ENCODE data around the gene DOCK6. TPM values are rescaled to one million over a fixed set of nuclear protein-coding genes. Genes with fewer than 3 reads are reported as not detected.

The DOCK6 gene
- total and polyA plus RNA-seq, 10 of the 15 experiments (the other 5 are each of a cell fraction or from before 2014, with no cell fraction given) = 0.76 to 24.8 (median 4.7) TPM

GRCh38 chr19:11225815-11226214 lies 36.5 kb downstream of the DOCK6 start (continued):
- TF ChIP-seq ZNF687 (IDR thresholded peaks at IDR 0.05) (no peak), SMC3 (IDR thresholded peaks at IDR 0.05; ENCODE audit: borderline replicate concordance, low read length) (no peak)

- in situ Hi-C loops (cut with MboI) = no loop called here
- FAIRE-seq (no peak), ATAC-seq (no peak), DNase-seq (ENCODE audit: low read depth, low spot score) (no peak)
- H3K9ac ChIP-seq (ENCODE audit: control insufficient read depth, insufficient read depth, low read length) = no peak overlapping the region
- SMC1A ChIA-PET (ENCODE audit: uncharacterized antibody, unreplicated experiment) = interaction anchor here (0.7 kb wide), 1 partner anchor 414 kb away, joined by 3 read pairs; no protein-coding TSS in a partner anchor
- POLR2A ChIA-PET = interaction anchor here (0.6 kb wide), 1 partner anchor 202 kb away, joined by 4 read pairs; no protein-coding TSS in a partner anchor
- H3K36me3 ChIP-seq (ENCODE audit: control insufficient read depth in 2 of 2, insufficient read depth in 2 of 2, low read length in 1 of 2) = no peaks in the 10 kb centered on the region
- intact Hi-C loops (cut with micrococcal nuclease; ENCODE audit: unreplicated experiment) = no loop called here
- H3K27ac ChIP-seq (ENCODE audit: control insufficient read depth, insufficient read depth) = no peak overlapping the region
- CTCF ChIA-PET = interaction anchor here (0.6 to 0.7 kb wide), 2 partner anchors 69 to 156 kb away, joined by 3 read pairs; no protein-coding TSS in a partner anchor
- H3K4me3 ChIP-seq = no peak overlapping the region
- H4K20me1 ChIP-seq (ENCODE audit: control insufficient read depth, insufficient read depth) = no peaks in the 10 kb centered on the region
- H3K4me2 ChIP-seq (ENCODE audit: control insufficient read depth, insufficient read depth) = no peak overlapping the region
- BruUV-seq (replicated peaks) = no TSS peak
- H3K4me1 ChIP-seq (ENCODE audit: control insufficient read depth, insufficient read depth, low read length) = no peaks in the 10 kb centered on the region; the same call in 1 of the 2 replicates
- TF ChIP-seq FOS (IDR thresholded peaks at IDR 0.05; ENCODE audit: borderline replicate concordance, extremely low read depth, insufficient read length) (no peak), FOXK2 (IDR thresholded peaks at IDR 0.05) (no peak), EZH2 (IDR thresholded peaks at IDR 0.05; ENCODE audit: borderline replicate concordance, control insufficient read depth, low read depth, low read length) (no peak), DPF2 (IDR thresholded peaks at IDR 0.05) (no peak)
- RAD21 ChIA-PET (ENCODE audit: unreplicated experiment) = no interaction called here
- no peaks in the 10 kb centered on the region for H3K79me2 ChIP-seq (ENCODE audit: control insufficient read depth, insufficient read depth, low read length)
- 95% methylated on average over 5 of the region's 5 CpGs for WGBS (ENCODE audit: insufficient coverage, insufficient replicate concordance, low lambda C conversion rate, missing lambda C conversion rate)
- no peaks in the 10 kb centered on the region; the same call in 2 of the 3 replicates for H3K9me3 ChIP-seq (replicated peaks; ENCODE audit: control insufficient read depth, insufficient read depth, low read length)
- H3K27me3 ChIP-seq (replicated peaks in 1 of 2; ENCODE audit: control insufficient read depth in 2 of 2, insufficient read depth in 2 of 2, low read length in 1 of 2) = no peaks in the 10 kb centered on the region
- no peak overlapping the region for H2AFZ ChIP-seq (ENCODE audit: control insufficient read depth, low read depth, low read length)
These were observed 37.2 kb downstream of the DOCK6 start for GRCh38 chr19:11225172-11225571.
